Endodermal cell (in vitro differentiated cells): ENCODE measurements around the gene PCGF3. TPM values are rescaled to one million over a fixed set of nuclear protein-coding genes. Genes with fewer than 3 reads are reported as not detected.

Experiments used
- DNase-seq: peaks from one replicate; pipeline ENCODE4 v3.0.0-alpha.2; 2017
- H3K27ac ChIP-seq: 2 replicates; pipeline ENCODE4 v1.5.1; 2013; ENCODE audit warnings: mild to moderate bottlenecking, low read depth, low read length, moderate library complexity
- H3K27me3 ChIP-seq: 2 replicates; pipeline ENCODE4 v1.6.1; 2013; ENCODE audit warnings: mild to moderate bottlenecking, low read length, moderate library complexity; ENCODE audit not compliant: insufficient read depth, control insufficient read depth, poor library complexity, severe bottlenecking
- H3K36me3 ChIP-seq: 2 replicates; pipeline ENCODE4 v1.7.0; 2013; ENCODE audit warnings: mild to moderate bottlenecking, low read length, moderate library complexity; ENCODE audit not compliant: control insufficient read depth, insufficient read depth
- H3K4me1 ChIP-seq: one replicate; pipeline ENCODE4 v1.7.0; 2013; ENCODE audit warnings: low read length; ENCODE audit not compliant: control insufficient read depth, insufficient read depth
- H3K4me3 ChIP-seq: 2 replicates; pipeline ENCODE4 v1.5.1; 2013; ENCODE audit warnings: mild to moderate bottlenecking, low read length, moderate library complexity
- H3K9ac ChIP-seq: 2 replicates; pipeline ENCODE4 v1.6.1; 2013; ENCODE audit warnings: mild to moderate bottlenecking, low read length, moderate library complexity; ENCODE audit not compliant: poor library complexity, severe bottlenecking; ENCODE audit errors: extremely low read depth
- H3K9me3 ChIP-seq: 2 replicates; pipeline ENCODE4 v1.6.1; 2013; ENCODE audit warnings: mild to moderate bottlenecking, low read length, moderate library complexity; ENCODE audit not compliant: control insufficient read depth
- H3K27ac Mint-ChIP-seq: 2 replicates; pipeline ENCODE4 v1.8.0; 2020; ENCODE audit warnings: mixed read lengths
- H3K27me3 Mint-ChIP-seq: 2 replicates; pipeline ENCODE4 v1.8.0; 2021; ENCODE audit warnings: mild to moderate bottlenecking, mixed read lengths; ENCODE audit not compliant: insufficient read depth
- H3K36me3 Mint-ChIP-seq: 2 replicates; pipeline ENCODE4 v1.8.0; 2020; ENCODE audit warnings: low read depth, mixed read lengths
- H3K4me1 Mint-ChIP-seq: 2 replicates; pipeline ENCODE4 v1.8.0; 2020; ENCODE audit warnings: mixed read lengths
- H3K4me3 Mint-ChIP-seq: 2 replicates; pipeline ENCODE4 v1.8.0; 2020; ENCODE audit warnings: mild to moderate bottlenecking, moderate library complexity, mixed read lengths
- H3K9me3 Mint-ChIP-seq: 2 replicates; pipeline ENCODE4 v1.8.0; 2020; ENCODE audit warnings: mild to moderate bottlenecking, mixed read lengths
- CTCF ChIP-seq: fragments of 200-600 bp; sonication (generic); conservative IDR thresholded peaks from 2 replicates; pipeline ENCODE4 v1.5.0; 2021; ENCODE audit warnings: antibody characterized with exemption, mild to moderate bottlenecking
- WGBS, 2 experiments: methylation state at CpG; one replicate each; pipeline versions ENCODE4 v1.1.5 to v1.1.7; 2013; ENCODE audit warnings: missing lambda C conversion rate in 2 of 2, mixed read lengths in 1 of 2; ENCODE audit not compliant: insufficient coverage in 1 of 2, insufficient read length in 1 of 2; 5-methylcytosine and 5-hydroxymethylcytosine counted together
- total RNA-seq, 2 donors: library from RNA; stranded (reverse); fragmentation: NEBNext Ultra II Directional in 1 of 2; extraction: Animal tissue kit (Norgen Biotek cat#: 25700) in 1 of 2; gene quantifications; 2 replicates in 1 of 2; 3 replicates in 1 of 2; pipeline ENCODE4 v1.2.1, GENCODE V29; 2021

Gene PCGF3
- total RNA-seq, 2 donors from 2014 or later = 53.1 to 64.0 TPM

DNA sequence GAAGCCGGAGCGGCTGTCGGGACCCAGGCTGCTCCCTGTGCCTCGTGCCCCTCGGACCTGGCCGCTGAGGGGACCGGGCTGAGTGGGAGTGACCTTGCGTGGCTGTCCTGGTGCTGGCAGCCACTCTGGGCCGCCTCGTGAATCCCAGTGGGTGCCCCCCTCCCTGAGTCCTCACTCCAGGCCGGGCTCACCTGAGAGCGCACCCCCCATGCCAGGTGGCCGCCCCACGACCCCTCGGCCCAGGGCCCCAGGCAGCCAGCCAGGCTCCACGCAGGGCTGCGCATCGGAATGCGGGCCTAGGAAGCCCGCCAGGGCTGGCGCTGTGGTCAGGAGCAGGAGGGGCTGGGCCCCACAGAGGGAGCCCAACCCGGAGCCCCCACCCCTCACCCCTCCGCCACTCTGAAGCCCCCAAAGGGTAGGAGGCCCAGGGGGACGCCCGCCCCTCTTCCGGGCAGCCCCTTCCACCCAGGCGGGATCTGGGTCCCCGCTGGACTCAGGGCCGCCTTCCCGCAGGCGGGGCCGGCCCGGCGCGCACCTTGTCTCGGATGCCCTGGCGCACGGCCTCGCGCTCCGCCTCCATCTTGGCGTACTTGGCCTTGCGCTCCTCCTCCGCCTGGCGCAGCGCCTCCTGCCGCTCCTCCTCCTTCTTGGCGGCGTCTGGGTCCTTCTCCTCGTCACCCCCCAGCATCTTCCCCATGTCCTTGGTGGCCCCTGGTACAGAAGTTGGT lies 86.4 kb downstream of the PCGF3 start:
- no peak overlapping the region for H3K9ac ChIP-seq
- peak; percentile 89 for DNase-seq
- peaks cover 8% of the 10 kb centered on the region for H3K4me1 Mint-ChIP-seq
- no peak overlapping the region for H3K4me3 ChIP-seq
- no peaks in the 10 kb centered on the region for H3K9me3 ChIP-seq
- peaks cover 60% of the 10 kb centered on the region for H3K27me3 Mint-ChIP-seq
- H3K36me3 Mint-ChIP-seq = no peaks in the 10 kb centered on the region
- no peak overlapping the region for H3K4me3 Mint-ChIP-seq
- WGBS, 2 experiments = 75 to 82% methylated on average over 25 to 50 of the region's 50 CpGs
- TF ChIP-seq CTCF = peak; percentile 45
- no peaks in the 10 kb centered on the region for H3K9me3 Mint-ChIP-seq
- H3K27ac Mint-ChIP-seq = no peak overlapping the region
- peaks cover 56% of the 10 kb centered on the region for H3K27me3 ChIP-seq
- no peaks in the 10 kb centered on the region for H3K4me1 ChIP-seq
- no peak overlapping the region for H3K27ac ChIP-seq
- no peaks in the 10 kb centered on the region for H3K36me3 ChIP-seq

GRCh38 chr4:792626-793092 lies 87.0 kb downstream of the PCGF3 start:
- Histone ChIP-seq H3K9ac (no peak overlapping the region), H3K27me3 (peaks cover 53% of the 10 kb centered on the region)
- no peak overlapping the region for H3K4me3 Mint-ChIP-seq

DNA sequence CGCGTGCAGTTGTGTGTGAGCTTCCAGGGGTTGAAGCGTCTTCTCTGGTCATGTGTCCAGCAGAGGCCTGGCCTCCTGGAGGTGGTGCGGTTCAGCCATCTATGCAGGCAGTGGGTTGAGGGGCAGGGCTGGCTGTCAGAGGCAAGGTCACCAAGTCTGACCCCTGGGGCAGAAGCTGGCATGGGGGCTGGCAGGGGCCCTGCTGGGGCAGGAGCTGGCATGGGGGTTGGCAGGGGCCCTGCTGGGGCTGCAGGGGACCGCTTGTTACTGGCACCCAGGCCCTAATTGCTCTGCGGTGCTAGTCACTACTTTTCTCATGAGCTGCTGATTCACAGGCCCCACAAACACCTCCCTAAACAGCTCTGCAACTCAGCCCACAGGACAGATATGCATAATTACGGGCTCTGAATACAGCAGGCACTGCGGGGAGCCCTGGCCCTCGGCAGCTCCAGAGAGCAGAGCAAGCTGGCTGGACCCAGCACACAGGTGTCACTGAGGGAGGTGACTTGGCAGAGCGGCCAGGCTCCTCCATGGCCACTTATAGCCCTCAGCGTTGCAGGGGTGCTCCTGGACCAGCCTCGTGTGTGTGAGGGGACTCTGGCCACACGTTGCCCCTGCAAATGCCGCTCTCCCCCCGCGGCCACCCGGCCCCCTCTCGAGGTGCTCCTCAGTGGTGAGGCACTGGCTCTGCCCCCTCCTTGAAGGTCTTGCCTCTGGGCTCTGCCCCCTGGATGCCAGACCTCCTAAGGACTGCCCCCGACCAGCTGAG lies 87.6 kb downstream of the PCGF3 start:
- Mint-ChIP-seq H3K36me3 (no peaks in the 10 kb centered on the region), H3K4me3 (no peak overlapping the region), H3K9me3 (no peaks in the 10 kb centered on the region), H3K27ac (no peak overlapping the region), H3K4me1 (peaks cover 8% of the 10 kb centered on the region), H3K27me3 (peaks cover 53% of the 10 kb centered on the region)
- Histone ChIP-seq H3K4me3 (no peak overlapping the region), H3K9ac (no peak overlapping the region), H3K36me3 (no peaks in the 10 kb centered on the region), H3K27ac (no peak overlapping the region), H3K27me3 (peaks cover 47% of the 10 kb centered on the region), H3K9me3 (no peaks in the 10 kb centered on the region), H3K4me1 (no peaks in the 10 kb centered on the region)
- no peak for TF ChIP-seq CTCF
- no peak for DNase-seq
- 46 to 64% methylated on average over 6 to 19 of the region's 19 CpGs for WGBS, 2 experiments

More at GRCh38 chr4:792626-793092, 87.0 kb downstream of the PCGF3 start:
- Histone ChIP-seq H3K9me3 (no peaks in the 10 kb centered on the region), H3K4me3 (no peak overlapping the region), H3K4me1 (no peaks in the 10 kb centered on the region), H3K27ac (no peak overlapping the region), H3K36me3 (no peaks in the 10 kb centered on the region)
- Mint-ChIP-seq H3K36me3 (no peaks in the 10 kb centered on the region), H3K27me3 (peaks cover 56% of the 10 kb centered on the region), H3K4me1 (peaks cover 8% of the 10 kb centered on the region), H3K27ac (no peak overlapping the region), H3K9me3 (no peaks in the 10 kb centered on the region)
- no peak for TF ChIP-seq CTCF
- DNase-seq = no peak
- WGBS, 2 experiments = 85 to 88% methylated on average over 7 to 17 of the region's 17 CpGs
